GM12878 (cell line): ENCODE results near the gene NR6A1. TPM values are rescaled to one million over a fixed set of nuclear protein-coding genes. Genes with fewer than 3 reads are reported as not detected.

ENCODE experiments used
- ATAC-seq: fragments of 200-7000 bp; cut with Tn5 transposase; 3 replicates; pipeline ENCODE4 v1.9.1; 2020; ENCODE audit warnings: mild to moderate bottlenecking, moderate library complexity
- BruUV-seq: library from RNA; stranded (reverse); fragments of 400-500 nt; replicated peaks from 2 replicates; lab custom pipeline; 2021; lab: Mats Ljungman, UMichigan
- CTCF ChIA-PET: fragments of 300-600 bp; sonication (Branson Sonifier 250); formaldehyde crosslinking; extraction: SDS; loops from one replicate; lab custom pipeline; 2021; ENCODE audit warnings: inconsistent platforms; lab: Yijun Ruan, JAX
- POLR2A ChIA-PET: fragments of 350-600 bp; formaldehyde crosslinking; extraction: SDS; loops from one replicate; lab custom pipeline; 2021; ENCODE audit warnings: inconsistent platforms; lab: Charles Lee
- RAD21 ChIA-PET: fragments of 300-600 bp; sonication (Branson Sonifier 250); formaldehyde crosslinking; loops from one replicate; lab custom pipeline; 2023; ENCODE audit warnings: antibody characterized with exemption; ENCODE audit not compliant: unreplicated experiment; lab: Charles Lee
- SMC1A ChIA-PET: fragments of 300-600 bp; sonication (Branson Sonifier 250); formaldehyde crosslinking; loops from one replicate; lab custom pipeline; 2023; ENCODE audit not compliant: unreplicated experiment, uncharacterized antibody; lab: Charles Lee
- DNase-seq: peaks from one replicate; pipeline ENCODE4 v3.0.0-alpha.2; 2011; ENCODE audit warnings: low read depth, low spot score
- FAIRE-seq: peaks from 3 replicates; lab custom pipeline; 2011; peaks lifted over from hg19 to GRCh38; lab: Jason Lieb, UNC
- H2AFZ ChIP-seq: 2 replicates; pipeline ENCODE4 v1.6.0; 2011; ENCODE audit warnings: low read depth, low read length, control low read depth; ENCODE audit not compliant: control insufficient read depth
- H3K27ac ChIP-seq: 2 replicates; pipeline ENCODE4 v1.5.1; 2011; ENCODE audit warnings: control low read depth; ENCODE audit not compliant: control insufficient read depth, insufficient read depth
- H3K27me3 ChIP-seq, 2 experiments: replicated peaks in 1 of 2; 2 replicates each; pipeline versions ENCODE4 v1.6.0 to v1.6.1; 2011; ENCODE audit warnings: low read length in 1 of 2; ENCODE audit not compliant: control insufficient read depth in 2 of 2, insufficient read depth in 2 of 2
- H3K36me3 ChIP-seq, 2 experiments: 2 replicates each; pipeline ENCODE4 v1.5.1; 2011; ENCODE audit warnings: low read length in 1 of 2; ENCODE audit not compliant: control insufficient read depth in 2 of 2, insufficient read depth in 2 of 2
- H3K4me1 ChIP-seq: 2 replicates; pipeline ENCODE4 v1.6.1; 2011; ENCODE audit warnings: mild to moderate bottlenecking, low read length, moderate library complexity, mixed read lengths; ENCODE audit not compliant: control insufficient read depth, insufficient read depth
- H3K4me2 ChIP-seq: 2 replicates; pipeline ENCODE4 v1.6.0; 2011; ENCODE audit warnings: control low read depth; ENCODE audit not compliant: control insufficient read depth, insufficient read depth
- H3K4me3 ChIP-seq: fragments of 200-600 bp; sonication (generic); 2 replicates; pipeline ENCODE4 v1.5.1; 2016
- H3K79me2 ChIP-seq: 2 replicates; pipeline ENCODE4 v1.6.0; 2011; ENCODE audit warnings: low read length; ENCODE audit not compliant: control insufficient read depth, insufficient read depth
- H3K9ac ChIP-seq: 2 replicates; pipeline ENCODE4 v1.8.0; 2011; ENCODE audit warnings: low read length, control low read depth, mixed read lengths; ENCODE audit not compliant: control insufficient read depth, insufficient read depth
- H3K9me3 ChIP-seq: replicated peaks from 3 replicates; pipeline ENCODE4 v1.5.1; 2011; ENCODE audit warnings: mild to moderate bottlenecking, low read length; ENCODE audit not compliant: control insufficient read depth, insufficient read depth
- H4K20me1 ChIP-seq: 2 replicates; pipeline ENCODE4 v1.6.0; 2011; ENCODE audit not compliant: control insufficient read depth, insufficient read depth
- ATF7 ChIP-seq: fragments of 450-650 bp; IDR thresholded peaks from 2 replicates; pipeline ENCODE4 v1.6.1; 2016; ENCODE audit warnings: low read depth, mild to moderate bottlenecking
- IRF4 ChIP-seq: IDR thresholded peaks from 2 replicates; pipeline ENCODE4 v1.6.1; 2011; ENCODE audit warnings: low read depth, low read length
- NR2C2 ChIP-seq: IDR thresholded peaks from 2 replicates; pipeline ENCODE4 v1.6.1; 2011; ENCODE audit warnings: borderline replicate concordance, low read depth; ENCODE audit not compliant: control insufficient read depth, insufficient read length
- RBBP5 ChIP-seq: fragments of 200-600 bp; sonication (generic); conservative IDR thresholded peaks from 2 replicates; pipeline ENCODE4 v1.6.1; 2016
- SPI1 ChIP-seq: IDR thresholded peaks from 2 replicates; pipeline ENCODE4 v1.6.1; 2011; ENCODE audit warnings: low read depth, mild to moderate bottlenecking, low read length, moderate library complexity, borderline replicate concordance; ENCODE audit not compliant: insufficient read depth
- SUPT20H ChIP-seq: IDR thresholded peaks from 2 replicates; pipeline ENCODE4 v1.6.1; 2011; ENCODE audit warnings: low read depth, mild to moderate bottlenecking, low read length, moderate library complexity, borderline replicate concordance; ENCODE audit not compliant: control insufficient read depth
- TCF3 ChIP-seq: IDR thresholded peaks from 2 replicates; pipeline ENCODE4 v1.6.1; 2012; ENCODE audit warnings: low read depth, mild to moderate bottlenecking, low read length, borderline replicate concordance; ENCODE audit not compliant: insufficient read depth
- WRNIP1 ChIP-seq: IDR thresholded peaks from 2 replicates; pipeline ENCODE4 v1.6.1; 2011; ENCODE audit warnings: low read depth, low read length, improper control_type of control experiment, borderline replicate concordance
- WGBS: methylation state at CpG from one replicate; pipeline ENCODE4 v1.1.6; 2016; ENCODE audit warnings: low lambda C conversion rate; ENCODE audit not compliant: insufficient replicate concordance, insufficient coverage; ENCODE audit errors: missing lambda C conversion rate; 5-methylcytosine and 5-hydroxymethylcytosine counted together
- in situ Hi-C: fragments of 300-500 bp; cut with MboI; formaldehyde crosslinking; loops from 9 replicates; pipeline ENCODE4 v1.14.3; 2018; ENCODE audit warnings: mixed read lengths
- intact Hi-C: fragments of 100-400 bp; cut with micrococcal nuclease; formaldehyde crosslinking; loops from one replicate; pipeline ENCODE4 v1.14.2; 2022; ENCODE audit not compliant: unreplicated experiment
- polyA plus RNA-seq, 11 experiments: library from polyadenylated mRNA; depleted of rRNA in 4 of 11; unstranded in 6 of 11; stranded (reverse) in 5 of 11; fragments of >200 nt; fragmentation: Nextera tagmentation in 4 of 11; fragmentation: Illumina TruSeq in 1 of 11; extraction: Ambion mirVana in 4 of 11; extraction: Trizol in 1 of 11; gene quantifications; 1 replicate in 1 of 11; 2 replicates in 10 of 11; pipeline versions ENCODE4 v1.2.1 to v1.2.3, GENCODE V29; 2011 to 2016; ENCODE audit warnings: inconsistent platforms in 2 of 11, missing spikeins in 2 of 11, low read depth in 1 of 11
- total RNA-seq, 4 experiments: library from RNA; depleted of rRNA in 3 of 4; stranded (reverse); fragments of >200 nt in 3 of 4; fragmentation: Illumina TruSeq in 1 of 4; extraction: Trizol in 1 of 4; gene quantifications; 2 replicates each; pipeline versions ENCODE4 v1.2.1 to v1.2.3, GENCODE V29; 2013 to 2021

NR6A1 gene
- total and polyA plus RNA-seq, 10 of the 15 experiments (the other 5 are each of a cell fraction or from before 2014, with no cell fraction given): 1.2 to 9.2 (median 4.6) TPM

GRCh38 chr9:124708633-124709291 lies 62.3 kb downstream of the NR6A1 start:
- CTCF ChIA-PET: interaction anchor here (1.0 to 13.8 kb wide), 10 partner anchors 16 to 157 kb away, joined by 3 to 424 read pairs (median 7); no protein-coding TSS in a partner anchor
- H3K9me3 ChIP-seq: no peaks in the 10 kb centered on the region; the same call in 2 of the 3 replicates
- RAD21 ChIA-PET: interaction anchor here (0.6 to 7.5 kb wide), 5 partner anchors 14 to 92 kb away, joined by 3 to 231 read pairs (median 11); no protein-coding TSS in a partner anchor

GRCh38 chr9:124708074-124708473 lies 63.0 kb downstream of the NR6A1 start:
- intact Hi-C loops (no loop called here), in situ Hi-C loops (no loop called here)
- no peak overlapping the region for H3K4me3 ChIP-seq
- no peaks in the 10 kb centered on the region for H3K27me3 ChIP-seq
- H4K20me1 ChIP-seq: no peaks in the 10 kb centered on the region
- H3K9me3 ChIP-seq: no peaks in the 10 kb centered on the region; the same call in 2 of the 3 replicates
- H3K4me1 ChIP-seq: no peaks in the 10 kb centered on the region; the same call in 1 of the 2 replicates
- ChIA-PET CTCF (interaction anchor here (1.0 to 13.8 kb wide), 11 partner anchors 15 to 157 kb away, joined by 3 to 424 read pairs (median 4); no protein-coding TSS in a partner anchor), SMC1A (interaction anchor here (1.2 to 15.2 kb wide), 7 partner anchors 21 to 112 kb away, joined by 3 to 320 read pairs (median 10); no protein-coding TSS in a partner anchor), RAD21 (interaction anchor here (0.6 to 7.5 kb wide), 4 partner anchors 27 to 91 kb away, joined by 3 to 231 read pairs (median 40); no protein-coding TSS in a partner anchor)
- no peak overlapping the region for H2AFZ ChIP-seq
- no peak for FAIRE-seq
- H3K27ac ChIP-seq: 0 out of 2 replicates have a peak overlapping the region, but pooled peaks have one; percentile 6
- H3K36me3 ChIP-seq: peaks cover 0 to 2% of the 10 kb centered on the region in 2 experiments; a peak in 1 of 4 replicates
- peaks cover 8% of the 10 kb centered on the region for H3K79me2 ChIP-seq
- no peak overlapping the region for H3K4me2 ChIP-seq
- no peak for ATAC-seq
- no peak for DNase-seq
- TF ChIP-seq TCF3 (no peak), NR2C2 (no peak)
- TF ChIP-seq, all 136 proteins: peak for 0
- H3K9ac ChIP-seq: no peak overlapping the region
- POLR2A ChIA-PET: interaction anchor here (0.6 kb wide), 1 partner anchor 59 kb away, joined by 4 read pairs; no protein-coding TSS in a partner anchor
- WGBS: 92% methylated on average over 2 of the region's 2 CpGs
- no TSS peak for BruUV-seq

More at GRCh38 chr9:124708633-124709291, 62.3 kb downstream of the NR6A1 start:
- 100% methylated on average over 1 of the region's 1 CpG for WGBS
- no peak for FAIRE-seq
- DNase-seq: no peak
- Histone ChIP-seq H3K27ac (no peak overlapping the region), H4K20me1 (no peaks in the 10 kb centered on the region), H3K4me3 (no peak overlapping the region), H3K9ac (no peak overlapping the region), H3K79me2 (peaks cover 8% of the 10 kb centered on the region), H3K4me1 (no peaks in the 10 kb centered on the region; the same call in 1 of the 2 replicates), H3K4me2 (no peak overlapping the region), H3K27me3 (no peaks in the 10 kb centered on the region), H3K36me3 (peaks cover 0 to under 1% of the 10 kb centered on the region in 2 experiments; a peak in 1 of 4 replicates), H2AFZ (no peak overlapping the region)
- SMC1A ChIA-PET: interaction anchor here (0.6 to 15.2 kb wide), 10 partner anchors 30 to 113 kb away, joined by 3 to 320 read pairs (median 5); no protein-coding TSS in a partner anchor
- TF ChIP-seq ATF7 (no peak), IRF4 (no peak), WRNIP1 (no peak), SUPT20H (no peak), SPI1 (no peak), RBBP5 (no peak)
- intact Hi-C loops: no loop called here
- no peak for ATAC-seq
- POLR2A ChIA-PET: interaction anchor here (0.7 kb wide), 2 partner anchors 60 to 62 kb away, joined by 3 to 4 read pairs; no protein-coding TSS in a partner anchor
- in situ Hi-C loops: no loop called here
- BruUV-seq: no TSS peak
